Myocyte (in vitro differentiated cells): ENCODE results near the gene SKIDA1. TPM values are rescaled to one million over a fixed set of nuclear protein-coding genes. Genes with fewer than 3 reads are reported as not detected.

Source experiments
- DNase-seq: peaks from one replicate; pipeline ENCODE4 v3.0.0-alpha.2; 2012; ENCODE audit warnings: low read depth
- microRNA counts: library from miRNA; unstranded; fragments of <30 nt; microRNA quantifications from one replicate; lab custom pipeline; 2016
- microRNA-seq: library from miRNA; unstranded; fragments of <30 nt; microRNA quantifications from one replicate; pipeline ENCODE4, GENCODE V29; 2016
- total RNA-seq: library from RNA; depleted of rRNA; stranded (reverse); fragments of >200 nt; gene quantifications from 2 replicates; pipeline ENCODE4 v1.2.3, GENCODE V29; 2014

The SKIDA1 gene
- total RNA-seq, 1 donor from 2014 or later = 0.37 TPM

DNA sequence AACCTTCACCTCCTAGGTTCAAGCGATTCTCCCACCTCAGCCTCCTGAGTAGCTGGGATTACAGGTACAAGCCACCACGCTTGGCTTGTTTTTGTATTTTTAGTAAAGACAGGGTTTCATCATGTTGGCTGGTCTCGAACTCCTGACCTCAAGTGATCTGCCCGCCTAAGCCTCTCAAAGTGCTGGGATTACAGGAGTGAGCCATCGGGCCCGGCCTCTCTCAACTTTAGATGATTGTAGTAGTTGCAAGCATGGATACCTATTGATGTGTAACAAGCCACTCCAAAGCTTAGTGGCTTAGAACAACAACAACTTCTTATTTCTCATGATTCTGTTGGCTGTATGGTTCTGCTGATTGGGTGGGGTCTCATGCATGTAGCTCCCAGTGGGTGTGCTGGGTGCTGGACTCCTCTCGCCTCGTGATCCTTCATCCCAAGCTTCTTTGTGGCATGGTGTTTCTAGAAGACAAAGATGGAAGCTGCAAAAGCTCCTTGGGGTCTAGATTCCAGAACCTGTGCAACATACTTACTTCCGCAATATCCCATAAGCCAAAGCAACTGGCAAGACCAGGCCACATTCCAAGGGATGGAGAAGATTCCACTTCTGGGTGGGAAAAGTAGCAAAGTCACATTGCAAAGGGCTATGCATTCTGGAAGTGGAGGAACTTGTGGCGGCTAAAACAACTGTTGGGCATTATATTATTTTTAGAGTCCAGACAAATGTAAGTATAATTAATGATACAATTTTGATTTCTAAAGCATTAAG, 37.9 kb downstream of the SKIDA1 start:
- no peak for DNase-seq

DNA sequence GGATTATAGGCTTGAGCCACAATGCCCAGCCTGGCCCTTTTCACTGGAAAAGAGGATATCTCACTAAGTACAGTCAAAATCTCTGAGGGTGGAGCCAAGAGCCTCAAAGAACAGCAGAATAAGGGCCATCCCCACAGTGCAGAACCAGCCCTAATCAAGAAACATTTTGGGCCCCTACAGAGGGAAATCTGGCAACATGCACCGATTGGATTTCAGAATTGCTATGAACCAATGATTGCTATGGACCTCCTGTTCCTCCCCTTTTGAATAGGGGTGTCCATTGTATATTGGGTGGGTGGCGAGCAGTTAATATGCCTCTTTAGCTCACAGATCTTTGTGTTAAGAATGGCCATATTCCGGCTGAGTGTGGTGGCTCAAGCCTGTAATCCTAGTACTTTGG, 42.7 kb downstream of the SKIDA1 start:
- DNase-seq = no peak

DNA sequence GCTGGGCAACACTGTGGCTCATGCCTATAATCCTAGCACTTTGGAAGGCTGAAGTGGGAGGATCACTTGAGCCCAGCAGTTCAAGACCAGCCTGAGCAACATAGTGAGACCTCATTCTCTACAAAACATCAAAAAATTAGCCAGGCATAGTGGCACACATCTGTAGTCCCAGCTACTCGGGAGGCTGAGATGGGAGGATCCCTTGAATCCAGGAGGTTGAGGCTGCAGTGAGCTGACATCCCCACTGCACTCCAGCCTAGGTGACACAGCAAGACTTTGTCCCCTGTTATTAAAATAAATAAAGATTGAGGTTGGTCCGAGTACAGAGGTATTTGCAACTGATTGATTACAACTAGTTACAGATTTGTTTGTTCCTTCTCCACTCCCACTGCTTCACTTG, 44.1 kb downstream of the SKIDA1 start:
- no peak for DNase-seq

DNA sequence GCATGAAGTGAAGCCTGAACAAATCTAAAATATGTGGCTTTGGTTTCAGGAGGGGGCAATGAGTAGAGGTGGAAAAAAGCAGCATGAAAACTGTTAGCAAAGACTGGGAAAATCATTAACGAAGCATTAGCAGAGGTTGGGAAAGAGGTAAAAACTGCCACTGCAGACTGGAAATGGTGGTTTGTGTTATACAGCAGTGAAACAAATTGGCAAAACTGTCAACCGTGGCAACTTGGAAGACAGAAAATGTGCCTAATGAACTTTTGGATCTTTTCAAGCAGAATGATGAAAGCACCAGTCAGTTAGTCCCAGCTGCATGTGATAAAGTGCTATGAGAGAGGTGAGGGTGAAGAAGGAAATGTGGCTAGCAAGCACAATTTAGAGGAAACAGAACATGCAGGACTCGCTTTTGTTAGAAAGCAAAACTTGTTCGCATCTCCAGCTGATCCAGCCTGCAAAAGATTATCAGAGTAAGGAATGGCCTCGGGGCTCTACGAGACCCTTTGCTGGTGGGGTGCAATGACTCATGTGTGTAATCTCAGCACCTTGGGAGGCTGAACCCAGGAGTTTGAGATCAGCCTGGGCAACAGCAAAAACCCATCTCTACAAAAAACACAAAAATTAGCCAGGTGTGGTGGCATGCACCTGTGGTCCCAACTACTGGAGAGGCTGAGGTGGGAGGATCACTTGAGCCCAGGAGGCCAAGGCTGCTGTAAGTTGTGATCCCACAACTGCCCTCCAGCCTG, 45.7 kb downstream of the SKIDA1 start:
- no peak for DNase-seq

DNA sequence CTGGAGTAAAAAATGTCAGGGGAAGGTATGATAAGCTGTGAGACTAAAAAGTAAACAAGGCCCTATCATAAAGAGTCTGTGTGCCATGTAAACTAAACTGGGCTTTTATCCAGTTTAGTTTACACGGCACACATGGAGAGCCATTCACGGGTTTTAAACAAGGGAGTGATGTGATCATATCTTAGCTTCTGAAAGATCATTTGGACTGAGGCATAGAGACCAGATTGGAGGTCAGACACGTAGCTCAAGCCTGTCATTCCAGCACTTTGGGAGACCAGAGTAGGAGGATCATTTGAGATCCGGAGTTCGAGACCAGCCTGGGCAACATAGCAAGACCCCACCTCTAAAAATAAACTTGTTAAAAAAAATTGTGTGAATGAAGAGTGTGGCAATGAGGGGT, 50.1 kb downstream of the SKIDA1 start:
- DNase-seq = no peak

DNA sequence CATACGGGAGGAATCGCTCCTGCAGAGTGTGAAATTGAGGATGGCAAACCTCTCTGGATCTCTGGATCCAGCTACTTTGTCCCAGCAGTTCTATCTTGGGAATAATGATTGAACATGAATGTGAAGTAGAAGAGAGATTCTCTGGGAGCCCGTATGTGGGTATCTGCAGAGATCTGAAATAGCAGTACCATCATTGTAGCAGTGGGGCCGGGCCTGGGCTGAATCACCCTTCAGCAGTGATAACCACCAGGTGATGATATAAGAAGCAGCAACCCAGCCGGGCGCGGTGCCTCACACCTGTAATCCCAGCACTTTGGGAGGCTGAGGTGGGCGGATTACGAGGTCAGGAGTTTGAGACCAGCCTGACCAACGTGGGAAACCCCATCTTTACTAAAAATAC, 51.9 kb downstream of the SKIDA1 start:
- DNase-seq = no peak

DNA sequence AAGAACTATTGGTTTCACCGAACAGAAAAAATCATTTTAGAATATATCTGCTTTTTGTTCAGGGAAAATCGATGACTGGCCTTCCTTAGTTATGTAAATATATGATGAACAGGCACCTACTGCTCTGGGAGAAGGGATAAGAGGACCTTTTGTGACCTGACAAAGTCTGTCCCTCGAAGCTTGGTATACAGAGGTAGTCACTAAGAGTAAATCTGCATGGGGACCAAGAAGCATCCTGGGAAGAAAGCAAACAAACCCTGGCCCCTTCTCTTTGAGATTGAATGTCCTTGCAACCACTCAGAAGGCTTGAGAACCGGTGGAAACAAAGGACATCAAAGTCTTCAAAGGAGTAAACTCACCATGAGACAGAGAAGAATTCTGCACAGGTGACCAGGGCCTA, 52.3 kb downstream of the SKIDA1 start:
- DNase-seq = no peak

DNA sequence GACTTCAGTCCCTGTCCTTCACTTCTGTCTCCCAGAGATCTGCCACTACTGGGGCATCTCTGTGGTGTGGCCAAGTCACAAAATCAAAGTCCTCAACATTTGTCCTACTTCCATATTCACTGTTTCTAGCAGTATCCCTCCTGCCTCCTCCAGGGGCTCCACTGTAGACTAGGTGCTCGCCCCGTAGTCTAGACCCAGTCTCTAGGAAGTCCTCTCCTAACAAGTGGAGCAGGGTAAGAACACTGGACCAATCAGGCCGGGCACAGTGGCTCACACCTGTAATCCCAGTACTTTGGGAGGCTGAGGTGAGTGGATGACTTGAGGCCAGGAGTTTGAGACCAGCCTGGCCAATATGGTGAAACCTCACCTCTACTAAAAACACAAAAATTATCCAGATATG, 57.4 kb downstream of the SKIDA1 start:
- DNase-seq = no peak

DNA sequence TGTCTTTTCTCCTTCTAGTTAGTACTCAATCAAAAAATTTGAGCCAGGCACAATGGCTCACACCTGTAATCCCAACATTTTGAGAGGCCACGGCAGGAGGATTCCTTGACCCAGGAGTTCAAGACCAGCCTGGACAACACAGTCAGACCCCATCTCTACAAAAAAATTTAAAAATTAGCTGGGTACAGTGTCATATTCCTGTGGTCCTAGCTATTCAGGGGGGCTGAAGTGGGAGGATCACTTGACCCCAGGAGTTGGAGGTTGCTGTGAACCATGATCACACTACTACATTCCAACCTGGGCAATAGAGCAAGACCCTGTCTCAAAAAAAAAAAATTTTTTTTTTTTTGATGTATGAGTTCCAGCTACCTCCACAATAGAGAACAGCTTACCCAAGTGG, 57.8 kb downstream of the SKIDA1 start:
- no peak for DNase-seq

DNA sequence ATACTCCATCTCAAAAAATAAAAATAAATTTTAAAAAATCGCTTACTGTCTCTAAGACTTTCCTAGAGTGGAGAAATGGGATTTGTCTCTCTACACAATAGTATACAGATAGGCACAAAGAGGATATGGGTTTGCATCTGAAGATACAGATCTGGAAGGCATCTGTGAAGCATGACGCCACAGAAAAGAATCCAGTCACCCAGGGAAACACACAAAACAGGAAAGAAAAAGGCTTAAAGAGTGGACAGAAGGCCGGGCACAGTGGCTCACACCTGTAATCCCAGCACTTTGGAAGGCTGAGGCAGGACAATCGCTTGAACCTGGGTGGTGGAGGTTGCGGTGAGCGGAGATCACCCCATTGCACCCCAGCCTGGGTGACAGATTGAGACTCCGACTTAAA, 61.3 kb downstream of the SKIDA1 start:
- no peak for DNase-seq

MicroRNAs within 50 kb of the gene (microRNA counts, 767-probe panel; counts per million panel counts)
- microRNA hsa-miR-1915-3p (lab: Ali Mortazavi, UCI) = not detected

Small RNAs within 50 kb of the gene (microRNA-seq; reads per million reads assigned to microRNA genes)
- gene MIR1915 = not detected

Other genes with a start within 250 kb of the SKIDA1 start
- gene MLLT10, start 8.6 kb upstream of the SKIDA1 start, total RNA-seq = 15.5 and 20.4 TPM in 2 replicates